OCI-LY1 (cell line): ENCODE measurements around the gene KLHL6.

ENCODE experiments used
- EZH2 ChIP-seq: fragments of 200-600 bp; sonication (generic), shearing (Covaris generic); IDR thresholded peaks from 2 replicates; pipeline ENCODE4 v1.8.0; 2017; ENCODE audit warnings: borderline replicate concordance, mixed run types, mild to moderate bottlenecking, antibody characterized with exemption, low read length, moderate library complexity, mixed read lengths
- TF ChIP-seq, protein P1 (sequence below): fragments of 200-600 bp; sonication (generic), shearing (Covaris generic); IDR thresholded peaks from 2 replicates; pipeline ENCODE4 v1.5.1; 2017; ENCODE audit warnings: mild to moderate bottlenecking, antibody characterized with exemption, low read length, moderate library complexity, mixed read lengths

DNA sequence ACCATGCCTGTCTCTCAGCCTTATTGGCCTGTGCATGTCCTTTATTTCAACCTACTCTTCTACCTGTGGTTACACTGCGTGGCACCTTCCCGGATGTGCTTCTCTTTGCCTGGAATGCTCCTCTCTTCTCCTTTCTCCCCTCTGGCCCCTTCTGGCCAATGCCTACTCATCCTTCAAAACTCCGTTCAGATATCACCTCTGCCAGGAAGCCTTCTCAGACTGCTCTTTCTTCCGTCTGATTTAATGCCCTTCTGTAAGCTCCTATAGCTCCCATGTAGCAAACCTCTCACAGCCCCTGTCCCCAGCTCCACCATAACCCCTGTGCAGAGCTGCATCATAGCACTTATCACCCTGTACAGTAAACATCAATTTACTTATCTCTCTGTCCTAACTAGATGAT is 13.2 kb downstream of the KLHL6 start:
- TF ChIP-seq, protein P1, sequence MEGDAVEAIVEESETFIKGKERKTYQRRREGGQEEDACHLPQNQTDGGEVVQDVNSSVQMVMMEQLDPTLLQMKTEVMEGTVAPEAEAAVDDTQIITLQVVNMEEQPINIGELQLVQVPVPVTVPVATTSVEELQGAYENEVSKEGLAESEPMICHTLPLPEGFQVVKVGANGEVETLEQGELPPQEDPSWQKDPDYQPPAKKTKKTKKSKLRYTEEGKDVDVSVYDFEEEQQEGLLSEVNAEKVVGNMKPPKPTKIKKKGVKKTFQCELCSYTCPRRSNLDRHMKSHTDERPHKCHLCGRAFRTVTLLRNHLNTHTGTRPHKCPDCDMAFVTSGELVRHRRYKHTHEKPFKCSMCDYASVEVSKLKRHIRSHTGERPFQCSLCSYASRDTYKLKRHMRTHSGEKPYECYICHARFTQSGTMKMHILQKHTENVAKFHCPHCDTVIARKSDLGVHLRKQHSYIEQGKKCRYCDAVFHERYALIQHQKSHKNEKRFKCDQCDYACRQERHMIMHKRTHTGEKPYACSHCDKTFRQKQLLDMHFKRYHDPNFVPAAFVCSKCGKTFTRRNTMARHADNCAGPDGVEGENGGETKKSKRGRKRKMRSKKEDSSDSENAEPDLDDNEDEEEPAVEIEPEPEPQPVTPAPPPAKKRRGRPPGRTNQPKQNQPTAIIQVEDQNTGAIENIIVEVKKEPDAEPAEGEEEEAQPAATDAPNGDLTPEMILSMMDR, result no peak
- TF ChIP-seq EZH2, result no peak
